OCI-LY1 (cell line): ENCODE measurements around the gene BMP6.

Experiments used
- H2AFZ ChIP-seq: fragments of 200-600 bp; sonication (generic), shearing (Covaris generic); 2 replicates; pipeline ENCODE4 v1.6.0; 2014; ENCODE audit warnings: antibody characterized with exemption, mild to moderate bottlenecking, low read length
- H3F3A ChIP-seq: fragments of 200-600 bp; sonication (generic), shearing (Covaris generic); 2 replicates; pipeline ENCODE4 v1.6.0; 2014; ENCODE audit warnings: mild to moderate bottlenecking, antibody characterized with exemption, low read length, moderate library complexity; ENCODE audit not compliant: insufficient read depth
- H3K27ac ChIP-seq: fragments of 200-600 bp; sonication (generic); 2 replicates; pipeline ENCODE4 v1.5.1; 2014; ENCODE audit warnings: low read length, mixed run types, mild to moderate bottlenecking, low read depth; ENCODE audit not compliant: poor library complexity, severe bottlenecking
- H3K27me3 ChIP-seq: fragments of 200-600 bp; sonication (generic); 2 replicates; pipeline ENCODE4 v1.6.0; 2014; ENCODE audit warnings: antibody characterized with exemption, mild to moderate bottlenecking, low read length, moderate library complexity; ENCODE audit not compliant: insufficient read depth
- H3K36me3 ChIP-seq: fragments of 200-600 bp; sonication (generic); 2 replicates; pipeline ENCODE4 v1.6.1; 2014; ENCODE audit warnings: mild to moderate bottlenecking, antibody characterized with exemption, low read length, moderate library complexity, mixed read lengths; ENCODE audit not compliant: insufficient read depth
- H3K4me1 ChIP-seq: fragments of 200-600 bp; sonication (generic); 2 replicates; pipeline ENCODE4 v1.5.1; 2014; ENCODE audit warnings: mild to moderate bottlenecking, low read length, moderate library complexity; ENCODE audit not compliant: insufficient read depth, severe bottlenecking
- H3K4me2 ChIP-seq: fragments of 200-600 bp; sonication (generic), shearing (Covaris generic); 2 replicates; pipeline ENCODE4 v1.6.1; 2014; ENCODE audit warnings: low read length
- H3K4me3 ChIP-seq: fragments of 200-600 bp; sonication (generic); 2 replicates; pipeline ENCODE4 v1.5.1; 2014; ENCODE audit warnings: low read length, low read depth, mild to moderate bottlenecking, mixed read lengths; ENCODE audit not compliant: poor library complexity, severe bottlenecking
- H3K79me2 ChIP-seq: fragments of 200-600 bp; shearing (Covaris generic); 2 replicates; pipeline ENCODE4 v1.6.1; 2016; ENCODE audit warnings: mixed run types, low read length, mixed read lengths; ENCODE audit not compliant: insufficient read depth
- H3K9ac ChIP-seq: fragments of 200-600 bp; sonication (generic), shearing (Covaris generic); 2 replicates; pipeline ENCODE4 v1.6.1; 2014; ENCODE audit warnings: mild to moderate bottlenecking, low read length, mixed read lengths
- H3K9me2 ChIP-seq: fragments of 200-600 bp; sonication (generic), shearing (Covaris generic); 2 replicates; pipeline ENCODE4 v1.6.1; 2014; ENCODE audit warnings: low read depth, mild to moderate bottlenecking, low read length, mixed read lengths
- H3K9me3 ChIP-seq: fragments of 200-600 bp; shearing (Covaris generic); 2 replicates; pipeline ENCODE4 v1.6.1; 2014; ENCODE audit warnings: low read length, mixed read lengths
- H4K20me1 ChIP-seq: fragments of 200-600 bp; sonication (generic), shearing (Covaris generic); 2 replicates; pipeline ENCODE4 v1.6.0; 2016; ENCODE audit warnings: mild to moderate bottlenecking, low read length; ENCODE audit not compliant: insufficient read depth
- EZH2 ChIP-seq: fragments of 200-600 bp; sonication (generic), shearing (Covaris generic); IDR thresholded peaks from 2 replicates; pipeline ENCODE4 v1.8.0; 2017; ENCODE audit warnings: borderline replicate concordance, mixed run types, mild to moderate bottlenecking, antibody characterized with exemption, low read length, moderate library complexity, mixed read lengths
- TF ChIP-seq, protein P1 (sequence below): fragments of 200-600 bp; sonication (generic), shearing (Covaris generic); IDR thresholded peaks from 2 replicates; pipeline ENCODE4 v1.5.1; 2017; ENCODE audit warnings: mild to moderate bottlenecking, antibody characterized with exemption, low read length, moderate library complexity, mixed read lengths

Gene BMP6

DNA sequence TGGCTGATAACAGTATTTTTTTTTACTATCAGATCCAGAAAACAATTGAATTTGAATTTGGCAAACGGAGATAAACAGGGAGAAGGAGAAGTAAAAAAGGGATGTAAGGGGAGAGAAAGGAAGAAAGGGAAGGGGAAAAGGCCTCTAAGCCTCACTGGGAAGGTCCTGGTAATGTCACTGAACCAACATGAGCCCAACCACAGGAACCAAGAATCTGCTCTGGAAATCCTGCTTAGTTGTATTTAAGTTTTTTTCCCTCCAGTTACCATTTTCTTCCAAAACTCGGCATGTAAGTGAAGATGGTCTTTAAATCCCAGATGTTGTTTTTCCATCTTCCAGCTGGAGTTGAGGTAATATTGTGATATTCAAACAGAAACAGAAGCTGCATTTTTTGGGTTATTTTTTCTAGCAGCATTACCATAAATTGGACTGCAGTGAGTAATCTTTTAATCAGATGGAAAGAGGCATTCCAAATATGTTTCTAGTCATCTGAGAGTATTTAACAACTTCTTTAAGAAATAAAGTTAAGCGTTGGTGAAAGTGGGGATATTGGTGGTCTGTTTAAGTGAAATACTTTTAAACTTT lies 93.6 kb downstream of the BMP6 start:
- Histone ChIP-seq H3F3A (no peaks in the 10 kb centered on the region), H3K27me3 (no peaks in the 10 kb centered on the region), H4K20me1 (no peaks in the 10 kb centered on the region), H3K4me3 (no peak overlapping the region), H3K36me3 (no peaks in the 10 kb centered on the region), H3K79me2 (no peaks in the 10 kb centered on the region), H3K9me2 (no peaks in the 10 kb centered on the region), H3K9me3 (no peaks in the 10 kb centered on the region), H3K4me1 (no peaks in the 10 kb centered on the region), H3K9ac (no peak overlapping the region), H3K27ac (no peak overlapping the region), H2AFZ (no peak overlapping the region), H3K4me2 (no peak overlapping the region)
- no peak for TF ChIP-seq EZH2
- TF ChIP-seq, protein P1, sequence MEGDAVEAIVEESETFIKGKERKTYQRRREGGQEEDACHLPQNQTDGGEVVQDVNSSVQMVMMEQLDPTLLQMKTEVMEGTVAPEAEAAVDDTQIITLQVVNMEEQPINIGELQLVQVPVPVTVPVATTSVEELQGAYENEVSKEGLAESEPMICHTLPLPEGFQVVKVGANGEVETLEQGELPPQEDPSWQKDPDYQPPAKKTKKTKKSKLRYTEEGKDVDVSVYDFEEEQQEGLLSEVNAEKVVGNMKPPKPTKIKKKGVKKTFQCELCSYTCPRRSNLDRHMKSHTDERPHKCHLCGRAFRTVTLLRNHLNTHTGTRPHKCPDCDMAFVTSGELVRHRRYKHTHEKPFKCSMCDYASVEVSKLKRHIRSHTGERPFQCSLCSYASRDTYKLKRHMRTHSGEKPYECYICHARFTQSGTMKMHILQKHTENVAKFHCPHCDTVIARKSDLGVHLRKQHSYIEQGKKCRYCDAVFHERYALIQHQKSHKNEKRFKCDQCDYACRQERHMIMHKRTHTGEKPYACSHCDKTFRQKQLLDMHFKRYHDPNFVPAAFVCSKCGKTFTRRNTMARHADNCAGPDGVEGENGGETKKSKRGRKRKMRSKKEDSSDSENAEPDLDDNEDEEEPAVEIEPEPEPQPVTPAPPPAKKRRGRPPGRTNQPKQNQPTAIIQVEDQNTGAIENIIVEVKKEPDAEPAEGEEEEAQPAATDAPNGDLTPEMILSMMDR = no peak

DNA sequence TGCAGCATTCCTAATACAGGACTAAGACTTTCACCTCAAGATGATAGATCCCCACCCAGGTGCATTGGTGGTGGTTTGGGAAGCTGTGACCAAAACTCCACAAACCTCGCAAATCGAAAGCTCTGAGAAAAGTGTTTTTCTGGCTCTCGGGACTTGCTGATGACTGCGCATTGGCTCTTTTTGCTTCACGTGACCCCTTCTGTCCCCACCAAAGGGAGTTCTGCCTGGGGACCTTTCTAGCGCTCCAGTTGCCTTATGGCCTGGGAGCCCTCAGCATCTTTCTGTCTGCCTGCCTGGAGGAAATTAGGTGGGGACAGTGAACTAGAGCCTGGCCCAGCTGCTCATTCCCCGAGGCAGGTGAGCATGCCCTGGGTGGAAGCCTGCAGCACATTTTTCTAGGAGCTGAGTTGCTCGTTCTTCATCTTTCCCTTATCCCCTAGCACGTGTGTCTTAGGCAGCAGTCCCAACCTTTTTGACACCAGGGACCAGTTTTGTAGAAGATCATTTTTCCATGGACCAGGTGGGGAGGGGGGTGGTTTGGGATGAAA lies 94.5 kb downstream of the BMP6 start:
- Histone ChIP-seq H3K9me3 (no peaks in the 10 kb centered on the region), H2AFZ (no peak overlapping the region), H4K20me1 (no peaks in the 10 kb centered on the region), H3K9ac (no peak overlapping the region), H3K4me3 (no peak overlapping the region), H3K27me3 (no peaks in the 10 kb centered on the region), H3K36me3 (no peaks in the 10 kb centered on the region), H3F3A (no peaks in the 10 kb centered on the region), H3K4me1 (no peaks in the 10 kb centered on the region), H3K79me2 (no peaks in the 10 kb centered on the region), H3K27ac (no peak overlapping the region), H3K4me2 (no peak overlapping the region), H3K9me2 (no peaks in the 10 kb centered on the region)
- TF ChIP-seq, protein P1 = no peak
- no peak for TF ChIP-seq EZH2

DNA sequence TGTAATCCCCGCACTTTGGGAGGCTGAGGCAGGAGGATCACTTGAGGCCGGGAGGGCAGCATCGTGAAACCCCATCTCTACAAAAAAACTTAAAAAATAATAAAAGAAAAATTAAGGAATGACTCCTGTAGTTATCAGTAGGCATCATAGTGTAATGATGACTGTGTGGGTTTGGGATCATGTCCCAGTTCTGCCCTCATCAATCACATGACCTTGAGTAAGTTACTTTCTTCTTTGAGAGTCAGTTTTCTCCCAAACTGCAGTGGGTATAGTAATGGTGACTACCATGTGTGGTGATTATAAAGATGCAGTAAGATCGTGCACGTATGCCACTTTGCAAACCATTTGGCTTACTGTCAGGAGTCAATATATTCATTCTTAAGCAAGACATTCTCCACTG lies 95.5 kb downstream of the BMP6 start:
- Histone ChIP-seq H2AFZ (no peak overlapping the region), H3K9ac (no peak overlapping the region), H3K79me2 (no peaks in the 10 kb centered on the region), H3K36me3 (no peaks in the 10 kb centered on the region), H3K9me3 (no peaks in the 10 kb centered on the region), H3F3A (no peaks in the 10 kb centered on the region), H3K4me1 (no peaks in the 10 kb centered on the region), H3K9me2 (no peaks in the 10 kb centered on the region), H4K20me1 (no peaks in the 10 kb centered on the region), H3K27me3 (no peaks in the 10 kb centered on the region), H3K27ac (no peak overlapping the region), H3K4me3 (no peak overlapping the region), H3K4me2 (no peak overlapping the region)
- no peak for TF ChIP-seq EZH2
- TF ChIP-seq, protein P1 = no peak
